ENCODE measurements around the gene LIMA1. TPM values are rescaled to one million over a fixed set of nuclear protein-coding genes. Genes with fewer than 3 reads are reported as not detected.
A peak's percentile ranks its signal among the peaks of the same experiment; 100 is the strongest.
"Not testable (repeated sequence)": the region's sequence is repeated elsewhere in the genome, so short reads cannot be mapped to it uniquely, and the experiment has no call there.

LIMA1 gene
- total and polyA plus RNA-seq, 4 experiments from 2014 or later: 4.9 to 14.9 (median 12.0) TPM

DNA sequence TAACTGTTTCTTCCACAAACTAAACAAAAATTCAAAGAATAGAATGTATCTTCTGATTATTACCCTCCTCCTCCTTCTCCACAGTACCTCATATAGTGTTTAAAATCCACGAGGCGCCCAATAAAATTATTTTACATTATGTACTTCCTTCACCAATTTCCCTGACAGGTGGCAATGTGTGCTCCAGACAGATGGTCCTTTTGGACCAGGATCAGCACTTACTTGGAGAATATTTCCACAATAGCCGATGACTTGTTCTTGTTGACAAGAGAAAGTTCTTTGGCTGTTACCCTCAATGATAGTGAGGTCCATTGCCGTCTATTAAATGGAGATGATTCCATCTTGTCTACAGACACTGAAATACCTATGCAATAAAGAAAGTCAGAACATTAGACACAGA is 34.9 kb downstream of the LIMA1 start:
- no peak overlapping the region for H3K27ac Mint-ChIP-seq
- no peak for DNase-seq
- H3K4me3 Mint-ChIP-seq: no peak overlapping the region
- intact Hi-C loops (cut with micrococcal nuclease): no loop called here
- no peak overlapping the region for H3K27ac ChIP-seq (ENCODE audit: low read depth, low read length)
- H3K4me3 ChIP-seq (ENCODE audit: low read length in 2 of 2): no peak overlapping the region
- CTCF ChIA-PET (ENCODE audit: partially characterized antibody): no interaction called here
- peaks cover 0 to 2% of the 10 kb centered on the region in 2 donors for H3K27me3 Mint-ChIP-seq
- H3K9me3 ChIP-seq (ENCODE audit: control insufficient read depth in 1 of 2, low read length in 2 of 2): no peaks in the 10 kb centered on the region
- H3K4me1 Mint-ChIP-seq: peaks cover 2 to 7% (median 5%) of the 10 kb centered on the region in 4 donors
- POLR2A ChIA-PET (ENCODE audit: partially characterized antibody): no interaction called here
- peaks cover 0 to 2% (median 0%) of the 10 kb centered on the region in 8 donors for H3K9me3 Mint-ChIP-seq
- H3K27me3 ChIP-seq (ENCODE audit: insufficient read depth, low read length): no peaks in the 10 kb centered on the region
- no peaks in the 10 kb centered on the region for H3K36me3 ChIP-seq (ENCODE audit: insufficient read depth, low read length)
- peaks cover 10 to 22% of the 10 kb centered on the region in 2 donors for H3K36me3 Mint-ChIP-seq
- peaks cover 6% of the 10 kb centered on the region for H3K4me1 ChIP-seq (ENCODE audit: insufficient read depth, low read length)

DNA sequence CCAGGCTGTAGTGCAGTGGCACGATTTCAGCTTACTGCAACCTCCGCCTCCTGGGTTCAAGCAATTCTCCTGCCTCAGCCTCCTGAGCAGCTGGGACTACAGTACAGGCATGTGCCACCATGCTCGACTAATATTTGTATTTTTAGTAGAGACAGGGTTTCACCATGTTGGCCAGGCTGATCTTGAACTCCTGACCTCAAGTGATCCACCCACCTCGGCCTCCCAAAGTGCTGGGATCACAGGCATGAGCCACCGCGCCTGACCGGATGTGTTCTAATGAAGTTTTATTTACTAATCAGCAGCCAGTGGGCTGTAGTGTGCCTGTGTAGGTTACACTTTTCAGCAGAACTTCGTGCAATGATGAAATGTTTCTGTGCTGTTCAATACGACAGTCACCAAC is 35.7 kb downstream of the LIMA1 start:
- H3K27ac ChIP-seq (ENCODE audit: low read depth, low read length); H3K27me3 Mint-ChIP-seq; H3K9me3 ChIP-seq (ENCODE audit: control insufficient read depth in 1 of 2, low read length in 2 of 2); H3K4me1 ChIP-seq (ENCODE audit: insufficient read depth, low read length); H3K36me3 ChIP-seq (ENCODE audit: insufficient read depth, low read length); H3K27ac Mint-ChIP-seq; intact Hi-C loops (cut with micrococcal nuclease); H3K27me3 ChIP-seq (ENCODE audit: insufficient read depth, low read length); H3K4me3 ChIP-seq (ENCODE audit: low read length in 2 of 2); CTCF ChIA-PET (ENCODE audit: partially characterized antibody); H3K4me1 Mint-ChIP-seq; DNase-seq; H3K9me3 Mint-ChIP-seq; H3K4me3 Mint-ChIP-seq: not testable (repeated sequence)
- peaks cover 10 to 22% of the 10 kb centered on the region in 2 donors for H3K36me3 Mint-ChIP-seq
- POLR2A ChIA-PET (ENCODE audit: partially characterized antibody): interaction anchor here (0.7 kb wide), 1 partner anchor 27 kb away, joined by 3 read pairs; no protein-coding TSS in a partner anchor

DNA sequence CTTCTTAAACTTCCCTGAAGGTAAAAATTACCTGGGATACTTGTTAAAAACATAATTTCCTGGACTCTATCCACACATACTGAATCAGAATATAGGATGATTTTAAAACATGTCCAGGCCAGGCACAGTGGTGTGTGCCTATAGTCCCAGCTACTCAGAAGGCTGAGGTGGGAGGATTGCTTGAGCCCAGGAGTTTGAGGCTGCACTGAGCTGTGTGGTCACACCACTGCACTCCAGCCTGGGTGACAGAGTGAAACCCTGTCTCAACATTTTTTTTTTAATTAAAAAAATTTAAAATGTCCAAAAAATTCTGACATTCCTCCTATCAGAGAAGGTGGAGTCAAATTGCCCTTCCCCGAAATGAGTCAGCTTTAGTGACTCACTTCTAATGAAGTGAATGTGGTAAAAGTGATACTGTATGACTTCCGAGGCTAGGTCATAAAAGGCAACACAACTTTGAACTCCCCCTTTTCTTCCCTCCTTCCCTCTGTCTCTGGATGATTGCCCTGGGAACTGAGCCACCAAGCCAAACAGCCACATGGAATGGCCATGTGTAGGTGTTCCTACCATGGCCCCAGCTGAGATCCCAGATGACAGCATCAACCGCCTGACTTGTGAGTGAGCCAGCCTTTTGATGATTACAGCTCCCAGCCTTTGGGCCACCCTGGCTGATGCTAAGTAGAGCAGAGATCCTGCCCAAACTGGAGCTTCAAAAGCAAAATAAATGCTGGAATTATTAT is 36.3 kb downstream of the LIMA1 start:
- no peak overlapping the region for H3K27ac ChIP-seq (ENCODE audit: low read depth, low read length)
- no peaks in the 10 kb centered on the region for H3K4me1 ChIP-seq (ENCODE audit: insufficient read depth, low read length)
- intact Hi-C loops (cut with micrococcal nuclease): no loop called here
- H3K27me3 Mint-ChIP-seq: peaks cover 0 to 2% of the 10 kb centered on the region in 2 donors
- CTCF ChIA-PET (ENCODE audit: partially characterized antibody): no interaction called here
- POLR2A ChIA-PET (ENCODE audit: partially characterized antibody): interaction anchor here (0.7 kb wide), 1 partner anchor 26 kb away, joined by 3 read pairs; no protein-coding TSS in a partner anchor
- H3K27ac Mint-ChIP-seq: peak overlapping the region in 1 of 7 donors; percentile 75
- H3K9me3 ChIP-seq (ENCODE audit: control insufficient read depth in 1 of 2, low read length in 2 of 2): no peaks in the 10 kb centered on the region
- no peak for DNase-seq
- no peak overlapping the region for H3K4me3 ChIP-seq (ENCODE audit: low read length in 2 of 2)
- peaks cover 10 to 22% of the 10 kb centered on the region in 2 donors for H3K36me3 Mint-ChIP-seq
- H3K4me3 Mint-ChIP-seq: peak overlapping the region in 1 of 8 donors; percentile 5
- peaks cover 0 to 2% (median 0%) of the 10 kb centered on the region in 8 donors for H3K9me3 Mint-ChIP-seq
- H3K36me3 ChIP-seq (ENCODE audit: insufficient read depth, low read length): no peaks in the 10 kb centered on the region
- H3K27me3 ChIP-seq (ENCODE audit: insufficient read depth, low read length): no peaks in the 10 kb centered on the region
- H3K4me1 Mint-ChIP-seq: peaks cover 2 to 7% (median 4%) of the 10 kb centered on the region in 4 donors

DNA sequence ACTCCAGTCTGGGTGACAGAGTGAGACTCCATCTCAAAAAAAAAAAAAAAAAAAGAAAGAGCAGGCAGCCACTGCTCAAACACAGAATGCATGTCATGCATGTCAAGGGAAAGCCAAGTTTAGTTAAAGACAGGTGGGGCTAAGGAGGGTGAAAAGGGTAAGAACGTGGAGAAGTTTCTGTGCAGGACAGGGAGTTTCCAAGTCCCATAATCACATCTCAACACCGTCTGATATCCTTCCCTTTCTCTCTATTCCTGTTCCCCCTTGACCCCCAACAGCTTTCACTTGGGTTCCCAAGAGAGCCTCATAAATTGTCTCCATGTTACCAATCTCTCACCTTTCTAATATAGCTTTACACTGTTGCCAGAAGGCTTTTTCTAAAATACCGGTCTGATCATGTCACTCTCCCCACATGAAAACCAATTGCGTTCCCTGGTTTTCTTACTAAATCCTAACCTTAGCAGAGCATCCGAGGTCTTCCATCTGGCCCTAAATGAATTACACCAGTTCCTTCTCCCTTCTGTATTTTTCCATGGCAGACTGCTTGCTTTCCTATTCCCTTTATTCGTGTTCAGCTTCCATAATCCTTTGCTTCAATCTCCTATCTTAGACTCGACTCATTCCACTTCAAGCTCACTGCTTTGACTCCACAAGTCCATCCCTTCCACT is 37.0 kb downstream of the LIMA1 start:
- Histone ChIP-seq H3K27me3 (ENCODE audit: insufficient read depth, low read length) (no peaks in the 10 kb centered on the region), H3K4me1 (ENCODE audit: insufficient read depth, low read length) (no peaks in the 10 kb centered on the region), H3K9me3 (ENCODE audit: control insufficient read depth in 1 of 2, low read length in 2 of 2) (no peaks in the 10 kb centered on the region), H3K36me3 (ENCODE audit: insufficient read depth, low read length) (no peaks in the 10 kb centered on the region), H3K27ac (ENCODE audit: low read depth, low read length) (no peak overlapping the region), H3K4me3 (ENCODE audit: low read length in 2 of 2) (no peak overlapping the region)
- Mint-ChIP-seq H3K4me3 (no peak overlapping the region), H3K4me1 (peaks cover 0 to 7% (median under 1%) of the 10 kb centered on the region in 4 donors), H3K27ac (peak overlapping the region in 1 of 7 donors; percentile 61), H3K27me3 (peaks cover 0 to 2% of the 10 kb centered on the region in 2 donors), H3K36me3 (peaks cover 10 to 22% of the 10 kb centered on the region in 2 donors), H3K9me3 (no peaks in the 10 kb centered on the region)
- ChIA-PET POLR2A (ENCODE audit: partially characterized antibody) (no interaction called here), CTCF (ENCODE audit: partially characterized antibody) (no interaction called here)
- intact Hi-C loops (cut with micrococcal nuclease): no loop called here
- no peak for DNase-seq

DNA sequence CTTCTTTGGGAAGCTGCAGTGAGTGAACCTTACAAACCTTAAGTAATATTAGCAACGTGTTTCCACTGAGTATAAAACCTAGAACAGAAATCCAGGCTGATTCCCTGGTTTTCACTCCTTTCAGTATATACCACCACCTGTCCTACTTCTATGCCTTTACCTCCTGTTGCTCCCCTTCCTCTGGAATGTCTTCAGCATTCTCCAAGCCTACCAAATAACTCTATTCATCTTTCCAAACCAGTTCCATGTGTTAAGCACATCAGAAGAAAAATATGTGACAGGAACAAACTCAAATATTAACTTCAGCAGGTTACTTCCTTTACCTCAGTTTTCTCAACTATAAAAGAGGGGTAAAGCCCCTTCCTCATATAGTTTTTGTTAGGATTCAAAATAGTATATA is 39.8 kb downstream of the LIMA1 start:
- H3K4me3 Mint-ChIP-seq: no peak overlapping the region
- peaks cover 9 to 21% of the 10 kb centered on the region in 2 donors for H3K36me3 Mint-ChIP-seq
- Histone ChIP-seq H3K4me3 (ENCODE audit: low read length in 2 of 2) (no peak overlapping the region), H3K9me3 (ENCODE audit: control insufficient read depth in 1 of 2, low read length in 2 of 2) (no peaks in the 10 kb centered on the region), H3K27me3 (ENCODE audit: insufficient read depth, low read length) (no peaks in the 10 kb centered on the region), H3K27ac (ENCODE audit: low read depth, low read length) (no peak overlapping the region), H3K4me1 (ENCODE audit: insufficient read depth, low read length) (no peaks in the 10 kb centered on the region), H3K36me3 (ENCODE audit: insufficient read depth, low read length) (no peaks in the 10 kb centered on the region)
- intact Hi-C loops (cut with micrococcal nuclease): no loop called here
- H3K27me3 Mint-ChIP-seq: peaks cover 0 to 2% of the 10 kb centered on the region in 2 donors
- ChIA-PET CTCF (ENCODE audit: partially characterized antibody) (interaction anchor here (1.2 kb wide), 1 partner anchor 173 kb away, joined by 3 read pairs; no protein-coding TSS in a partner anchor), POLR2A (ENCODE audit: partially characterized antibody) (no interaction called here)
- H3K9me3 Mint-ChIP-seq: no peaks in the 10 kb centered on the region
- H3K27ac Mint-ChIP-seq: peak overlapping the region in 2 of 7 donors; percentile 14 to 38
- DNase-seq: no peak
- H3K4me1 Mint-ChIP-seq: peaks cover 0 to 7% (median under 1%) of the 10 kb centered on the region in 4 donors

DNA sequence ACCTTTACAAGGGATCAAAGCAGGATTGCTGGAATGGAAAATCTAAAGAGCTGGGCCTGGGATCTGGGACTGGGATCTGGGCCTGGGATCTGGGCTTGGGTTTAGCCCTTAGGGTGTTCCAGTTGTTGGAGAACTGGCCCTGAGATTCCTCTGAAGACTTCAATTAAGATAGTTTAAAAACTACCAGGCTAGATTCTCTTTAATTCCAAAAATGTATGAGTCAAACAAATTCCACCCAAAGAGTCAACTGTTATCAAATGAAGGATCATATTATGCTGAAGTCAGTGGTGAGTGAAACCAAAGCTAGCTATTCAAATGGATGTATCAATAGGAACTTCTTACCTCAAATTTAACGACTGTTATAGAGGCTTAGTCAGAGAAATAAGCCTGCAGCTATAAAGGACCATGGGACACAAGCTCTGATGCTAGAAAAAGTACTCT is 40.5 kb downstream of the LIMA1 start:
- H3K4me3 Mint-ChIP-seq: no peak overlapping the region
- peaks cover 0 to 2% of the 10 kb centered on the region in 2 donors for H3K27me3 Mint-ChIP-seq
- H3K27ac Mint-ChIP-seq: no peak overlapping the region
- Histone ChIP-seq H3K4me1 (ENCODE audit: insufficient read depth, low read length) (no peaks in the 10 kb centered on the region), H3K27ac (ENCODE audit: low read depth, low read length) (no peak overlapping the region), H3K9me3 (ENCODE audit: control insufficient read depth in 1 of 2, low read length in 2 of 2) (no peaks in the 10 kb centered on the region), H3K36me3 (ENCODE audit: insufficient read depth, low read length) (no peaks in the 10 kb centered on the region), H3K27me3 (ENCODE audit: insufficient read depth, low read length) (no peaks in the 10 kb centered on the region), H3K4me3 (ENCODE audit: low read length in 2 of 2) (no peak overlapping the region)
- POLR2A ChIA-PET (ENCODE audit: partially characterized antibody): no interaction called here
- H3K9me3 Mint-ChIP-seq: no peaks in the 10 kb centered on the region
- DNase-seq: no peak
- CTCF ChIA-PET (ENCODE audit: partially characterized antibody): interaction anchor here (1.2 kb wide), 1 partner anchor 172 kb away, joined by 3 read pairs; no protein-coding TSS in a partner anchor
- peaks cover 0 to 7% (median under 1%) of the 10 kb centered on the region in 4 donors for H3K4me1 Mint-ChIP-seq
- H3K36me3 Mint-ChIP-seq: peaks cover 7 to 17% of the 10 kb centered on the region in 2 donors
- intact Hi-C loops (cut with micrococcal nuclease): no loop called here

DNA sequence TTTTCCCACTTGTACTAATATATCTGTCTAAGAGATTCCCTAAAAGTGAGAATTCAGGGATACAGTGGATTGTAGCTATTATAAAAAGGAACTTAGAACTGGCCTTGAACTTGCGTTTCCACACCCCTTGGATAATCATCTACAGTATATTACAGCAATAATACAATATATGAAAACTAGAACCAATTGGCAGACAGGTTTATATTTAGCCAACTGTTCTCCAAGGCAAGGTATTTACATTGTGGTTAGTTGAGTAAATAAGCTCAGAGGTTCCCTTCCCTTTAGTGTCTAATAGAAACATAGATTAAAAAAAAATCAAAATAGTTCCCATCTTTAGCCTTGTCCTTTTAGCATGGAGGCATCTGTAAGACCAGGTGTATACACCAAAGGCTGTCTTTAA is 42.1 kb downstream of the LIMA1 start:
- Mint-ChIP-seq H3K36me3 (peaks cover 4 to 14% of the 10 kb centered on the region in 2 donors), H3K9me3 (no peaks in the 10 kb centered on the region), H3K4me1 (no peaks in the 10 kb centered on the region), H3K4me3 (no peak overlapping the region), H3K27ac (no peak overlapping the region), H3K27me3 (no peaks in the 10 kb centered on the region)
- no peaks in the 10 kb centered on the region for H3K4me1 ChIP-seq (ENCODE audit: insufficient read depth, low read length)
- H3K36me3 ChIP-seq (ENCODE audit: insufficient read depth, low read length): no peaks in the 10 kb centered on the region
- ChIA-PET CTCF (ENCODE audit: partially characterized antibody) (no interaction called here), POLR2A (ENCODE audit: partially characterized antibody) (no interaction called here)
- H3K9me3 ChIP-seq (ENCODE audit: control insufficient read depth in 1 of 2, low read length in 2 of 2): no peaks in the 10 kb centered on the region
- no peak overlapping the region for H3K4me3 ChIP-seq (ENCODE audit: low read length in 2 of 2)
- no peak for DNase-seq
- intact Hi-C loops (cut with micrococcal nuclease): no loop called here
- H3K27ac ChIP-seq (ENCODE audit: low read depth, low read length): no peak overlapping the region
- H3K27me3 ChIP-seq (ENCODE audit: insufficient read depth, low read length): no peaks in the 10 kb centered on the region
